ENCODE data around the gene CELSR1.

- no peak for TF ChIP-seq POLR2AphosphoS5 (IDR thresholded peaks at IDR 0.05; ENCODE audit: low read depth, low read length)
- TF ChIP-seq SIN3A (IDR thresholded peaks at IDR 0.05; ENCODE audit: low read depth): no peak
- no peak for TF ChIP-seq CTCF (IDR thresholded peaks at IDR 0.05 in 2 of 3, conservative IDR thresholded peaks at IDR 0.05 in 1 of 3; ENCODE audit: borderline replicate concordance in 1 of 3, insufficient read depth in 1 of 3, low read depth in 2 of 3, low read length in 2 of 3)
- TF ChIP-seq POLR2A (IDR thresholded peaks at IDR 0.05; ENCODE audit: borderline replicate concordance, extremely low read depth, insufficient read depth, insufficient read length): no peak
- no peak for TF ChIP-seq EZH2 (IDR thresholded peaks at IDR 0.05)
- no peak for TF ChIP-seq ZBTB33 (IDR thresholded peaks at IDR 0.05; ENCODE audit: extremely low read depth, insufficient replicate concordance, low read length)
- no peak for TF ChIP-seq REST (IDR thresholded peaks at IDR 0.05; ENCODE audit: low read depth)
These were observed 164.7 kb downstream of the CELSR1 start for GRCh38 chr22:46372686-46373085.
